ENCODE data around the gene DDX39B. TPM values are rescaled to one million over a fixed set of nuclear protein-coding genes. Genes with fewer than 3 reads are reported as not detected.
"Not testable (repeated sequence)": the region's sequence is repeated elsewhere in the genome, so short reads cannot be mapped to it uniquely, and the experiment has no call there.

Gene DDX39B
- total and polyA plus RNA-seq, 2 of the 8 experiments (the other 6 are each of a cell fraction or from before 2014, with no cell fraction given), result 780 to 1,164 TPM

DNA sequence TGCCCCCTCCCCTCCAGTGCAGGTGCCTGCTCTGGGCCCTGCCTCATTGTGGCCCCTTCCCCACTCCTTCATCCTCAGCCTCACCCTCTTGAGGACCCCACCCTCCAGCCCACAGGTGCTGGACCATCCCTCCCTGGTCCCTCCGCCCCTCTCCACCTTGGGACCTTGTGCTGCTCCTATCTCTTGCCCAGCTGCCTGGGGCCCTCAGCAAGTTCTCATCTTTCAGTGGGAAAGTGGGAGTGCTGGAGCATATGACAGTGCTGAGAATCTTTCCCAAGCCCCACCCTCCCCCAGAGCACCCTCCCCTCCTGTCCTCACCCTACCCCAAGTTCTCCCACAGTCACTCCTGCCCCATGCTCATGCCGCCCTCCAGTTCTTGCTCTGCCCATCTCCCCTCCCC, 42.2 kb downstream of the DDX39B start:
- FAIRE-seq, result not testable (repeated sequence)
- CTCF ChIA-PET (ENCODE audit: partially characterized antibody), result interaction anchor here (0.6 kb wide), 1 partner anchor 30 kb away, joined by 3 read pairs; no protein-coding TSS in a partner anchor

More for the DNA sequence above, 42.2 kb downstream of the DDX39B start:
- Histone ChIP-seq H3K27me3 (replicated peaks in 1 of 4; ENCODE audit: control insufficient read depth in 3 of 4, extremely low read depth in 1 of 4, insufficient read depth in 3 of 4, low read length in 3 of 4) (peaks cover 0 to 15% (median 9%) of the 10 kb centered on the region in 4 experiments; a peak in 6 of 7 replicates), H3K79me2 (ENCODE audit: control insufficient read depth in 1 of 2, insufficient read depth in 2 of 2, low read length in 2 of 2) (peaks cover 0 to 37% of the 10 kb centered on the region in 2 experiments; a peak in 2 of 4 replicates), H3K4me1 (replicated peaks in 1 of 4; ENCODE audit: control insufficient read depth in 3 of 4, insufficient read depth in 4 of 4, low read length in 3 of 4) (peaks cover 6 to 17% (median 9%) of the 10 kb centered on the region in 4 experiments), H3K4me2 (ENCODE audit: insufficient read depth in 1 of 2, low read depth in 2 of 2, low read length in 2 of 2) (peak overlapping the region in 1 of 2 experiments; percentile 83; a peak in 3 of 4 replicates), H3K4me3 (ENCODE audit: extremely low read depth in 1 of 4, insufficient read depth in 2 of 4, low read depth in 3 of 4, low read length in 4 of 4) (peak overlapping the region in 2 of 4 experiments; percentile 49 to 75; a peak in 4 of 8 replicates)
- H3K27ac ChIP-seq (ENCODE audit: low read depth, low read length); DNase-seq (ENCODE audit: low read depth in 1 of 2, low spot score in 2 of 2); H2BK120ac ChIP-seq (replicated peaks; ENCODE audit: low read depth, low read length); H3K9ac ChIP-seq (replicated peaks in 1 of 4; ENCODE audit: extremely low read depth in 1 of 4, low read depth in 3 of 4, low read length in 3 of 4); H2AK5ac ChIP-seq (ENCODE audit: low read depth, low read length); H3K79me1 ChIP-seq (ENCODE audit: low read depth, low read length); H3K9me3 ChIP-seq (ENCODE audit: insufficient read depth in 2 of 2, low read depth in 1 of 2, low read length in 1 of 2); H3K23ac ChIP-seq (ENCODE audit: insufficient read length); H3K36me3 ChIP-seq (ENCODE audit: control insufficient read depth in 2 of 4, insufficient read depth in 4 of 4, low read length in 3 of 4); H3K4ac ChIP-seq (replicated peaks; ENCODE audit: insufficient read length, low read depth, low read length); H4K91ac ChIP-seq (replicated peaks; ENCODE audit: insufficient read length, low read length); H3K18ac ChIP-seq (ENCODE audit: extremely low read depth, low read length); H3K56ac ChIP-seq (replicated peaks; ENCODE audit: insufficient read length, low read depth, low read length); H2BK5ac ChIP-seq (ENCODE audit: low read depth, low read length); H4K8ac ChIP-seq (ENCODE audit: extremely low read depth, insufficient read depth, low read length); H4K5ac ChIP-seq (ENCODE audit: insufficient read length, low read depth, low read length); H2BK12ac ChIP-seq (ENCODE audit: low read depth, low read length); H3K14ac ChIP-seq (ENCODE audit: insufficient read length); H2BK20ac ChIP-seq (ENCODE audit: low read length); H4K20me1 ChIP-seq (replicated peaks in 1 of 2; ENCODE audit: control insufficient read depth in 1 of 2, insufficient read depth in 2 of 2, low read length in 2 of 2); H3K23me2 ChIP-seq (ENCODE audit: low read depth, low read length); H2BK15ac ChIP-seq (ENCODE audit: low read length); H2AFZ ChIP-seq (ENCODE audit: low read length): not testable (repeated sequence)
- WGBS, 2 experiments (ENCODE audit: extremely low coverage in 1 of 2, insufficient coverage in 1 of 2, insufficient read length in 1 of 2, insufficient replicate concordance in 2 of 2, low coverage in 1 of 2, low lambda C conversion rate in 2 of 2, missing lambda C conversion rate in 1 of 2), result 83% methylated on average over 1 of the region's 2 CpGs; no CpG with 5 or more reads in 1 of the 2 experiments
- POLR2A ChIA-PET (ENCODE audit: partially characterized antibody), result interaction anchor here (1.8 to 8.2 kb wide), 2 partner anchors 32 to 43 kb away, joined by 5 to 136 read pairs; partner anchors contain the start of genes ATP6V1G2, DDX39B and NFKBIL1

Data from H1 (cell line).